ENCODE measurements around the gene MTOR.
A peak's percentile ranks its signal among the peaks of the same experiment; 100 is the strongest.
"Not testable (repeated sequence)": the region's sequence is repeated elsewhere in the genome, so short reads cannot be mapped to it uniquely, and the experiment has no call there.

The MTOR gene

DNA sequence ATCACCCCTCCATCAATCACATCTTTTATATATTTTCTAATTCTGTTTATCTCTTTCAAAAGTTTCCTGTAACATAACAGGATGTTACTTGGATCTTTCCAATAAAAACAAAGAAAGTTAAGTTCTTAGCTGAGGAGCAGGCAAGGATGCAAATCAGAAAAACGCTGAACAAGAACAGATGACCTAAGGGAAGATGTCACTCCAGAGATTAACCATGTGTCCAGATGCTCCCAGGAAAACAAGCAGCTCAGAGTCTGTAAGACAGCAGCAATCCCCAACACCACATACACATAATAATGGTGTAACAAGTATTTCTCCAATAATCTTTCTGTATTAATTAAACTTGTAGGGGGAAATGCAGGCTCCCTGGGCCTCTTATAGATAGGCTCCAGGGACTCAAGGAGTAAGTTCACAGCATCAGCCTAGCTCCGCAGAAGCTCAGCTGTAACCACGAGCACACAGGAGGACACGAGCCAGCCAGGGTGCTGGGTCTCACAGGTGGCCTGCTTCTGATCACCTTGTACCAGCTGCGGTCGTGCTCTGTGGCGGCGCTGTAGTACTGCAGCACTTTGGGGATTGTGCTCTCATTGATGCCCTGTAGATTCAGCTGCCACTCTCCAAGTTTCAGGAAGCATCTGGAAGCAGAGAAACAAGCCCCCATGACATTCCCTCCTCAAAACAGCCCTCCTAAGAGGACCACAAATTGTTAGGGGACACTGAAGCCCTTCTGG lies 129.6 kb downstream of the MTOR start:
- H3K4me3 ChIP-seq (ENCODE audit: low read depth, low read length), result no peak overlapping the region
- no peak for DNase-seq (ENCODE audit: low read depth)

GRCh38 chr1:11131816-11132215 lies 130.5 kb downstream of the MTOR start:
- DNase-seq (ENCODE audit: low read depth), result no peak
- no peak overlapping the region for H3K4me3 ChIP-seq (ENCODE audit: low read depth, low read length)

DNA sequence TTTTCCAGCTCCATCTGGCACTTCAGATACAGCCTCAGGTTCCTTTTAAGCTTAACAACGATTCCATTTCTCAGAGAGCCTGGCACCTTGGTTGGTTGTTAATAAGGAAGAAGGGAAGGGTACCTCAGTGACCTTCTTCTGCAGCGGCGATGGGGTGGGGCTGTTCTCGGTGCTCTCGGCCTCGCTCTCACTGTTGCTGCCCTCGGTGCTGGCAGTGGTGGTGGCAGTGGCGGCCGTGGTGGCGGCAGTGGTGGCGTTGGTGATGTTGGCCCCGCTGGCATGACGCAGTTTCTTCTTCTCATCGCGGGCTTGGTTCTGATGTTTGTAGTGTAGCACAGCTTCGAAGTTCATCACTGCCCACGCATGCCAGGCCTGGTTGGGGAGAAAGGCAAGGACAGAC lies 131.9 kb downstream of the MTOR start:
- H3K4me3 ChIP-seq (ENCODE audit: low read depth, low read length), result no peak overlapping the region

DNA sequence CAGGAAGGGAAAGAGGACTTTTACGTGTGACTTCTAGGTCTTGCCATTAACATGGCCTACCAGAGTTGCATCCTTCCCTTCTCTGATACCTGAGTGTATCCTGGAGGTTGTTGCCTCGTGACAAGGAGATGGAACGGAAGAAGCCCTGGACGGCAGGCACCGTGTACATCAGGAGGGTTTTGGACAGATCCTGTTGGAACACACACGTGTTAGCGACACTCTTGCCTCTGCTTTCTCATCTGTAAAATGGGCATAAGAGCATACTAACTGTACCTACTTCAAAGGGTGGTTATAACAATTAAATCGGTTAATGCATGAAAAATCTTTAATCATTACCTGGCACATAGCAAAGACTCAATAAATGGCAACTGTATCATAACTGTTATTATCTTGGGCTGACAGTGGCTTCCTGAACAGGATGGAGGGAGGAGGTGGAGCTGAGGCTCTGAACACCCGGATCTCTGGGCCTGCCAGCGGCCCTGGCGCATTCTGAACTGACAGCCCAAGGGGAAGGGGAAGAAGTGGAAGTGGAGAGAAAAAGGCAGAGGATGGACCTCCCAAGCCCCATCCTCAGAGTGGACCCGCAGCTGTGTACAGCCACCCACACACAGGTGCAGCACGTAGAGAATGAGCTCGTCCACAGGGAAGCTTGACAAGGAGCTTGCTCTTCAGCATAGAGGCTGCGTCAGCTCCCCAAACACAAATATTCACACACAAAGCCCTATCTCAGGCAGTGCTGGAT lies 132.5 kb downstream of the MTOR start:
- H3K4me3 ChIP-seq (ENCODE audit: low read depth, low read length), result no peak overlapping the region
- no peak for DNase-seq (ENCODE audit: low read depth)

More for the DNA sequence above, 131.9 kb downstream of the MTOR start:
- no peak for DNase-seq (ENCODE audit: low read depth)

GRCh38 chr1:11126569-11126968 lies 135.8 kb downstream of the MTOR start:
- no peak for DNase-seq (ENCODE audit: low read depth)

DNA sequence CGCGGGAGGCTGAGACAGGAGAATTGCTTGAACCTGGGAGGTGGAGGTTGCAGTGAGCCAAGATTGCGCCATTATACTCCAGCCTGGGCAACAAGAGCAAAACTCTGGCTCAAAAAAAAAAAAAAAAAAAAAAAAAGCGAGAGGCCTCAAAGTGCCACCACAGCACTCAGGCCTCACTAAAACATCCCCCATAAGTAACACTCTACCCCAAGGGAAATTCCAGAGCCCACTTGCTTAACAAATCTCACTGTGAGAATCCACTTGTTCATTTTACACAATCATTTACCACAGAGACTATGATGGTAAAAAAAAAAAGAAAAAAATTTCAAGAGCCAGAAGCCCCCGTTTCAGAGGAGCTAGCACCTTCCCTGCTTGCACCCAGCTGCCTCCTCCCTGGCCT lies 136.4 kb downstream of the MTOR start:
- no peak for DNase-seq (ENCODE audit: low read depth)
- H3K4me3 ChIP-seq (ENCODE audit: low read depth, low read length), result no peak overlapping the region

More at GRCh38 chr1:11126569-11126968, 135.8 kb downstream of the MTOR start:
- no peak overlapping the region for H3K4me3 ChIP-seq (ENCODE audit: low read depth, low read length)

GRCh38 chr1:11124965-11125364 lies 137.4 kb downstream of the MTOR start:
- no peak overlapping the region for H3K4me3 ChIP-seq (ENCODE audit: low read depth, low read length)
- DNase-seq (ENCODE audit: low read depth), result no peak

GRCh38 chr1:11116318-11116717 lies 146.0 kb downstream of the MTOR start:
- H3K4me3 ChIP-seq (ENCODE audit: low read depth, low read length), result no peak overlapping the region
- no peak for DNase-seq (ENCODE audit: low read depth)

DNA sequence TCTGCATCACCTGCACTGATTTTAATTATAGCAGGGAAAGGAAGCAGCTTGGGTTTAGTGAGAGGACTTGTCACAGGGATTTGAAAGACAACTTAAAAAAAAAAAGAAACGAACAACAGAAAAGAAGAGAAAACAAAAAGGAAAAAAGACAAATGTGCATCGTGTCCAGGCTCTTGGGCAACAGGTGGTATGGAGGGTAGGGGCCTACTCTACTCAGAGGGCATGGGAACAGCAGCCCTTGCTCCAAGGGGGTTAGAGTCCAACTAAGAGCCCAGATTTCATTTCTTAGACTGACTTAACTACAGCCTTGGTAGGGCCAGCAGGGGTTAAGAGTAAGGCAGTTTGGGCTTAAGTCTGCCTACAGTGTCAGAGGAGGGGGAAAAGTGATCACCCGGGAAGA lies 147.4 kb downstream of the MTOR start:
- no peak for DNase-seq (ENCODE audit: low read depth)
- no peak overlapping the region for H3K4me3 ChIP-seq (ENCODE audit: low read depth, low read length)

DNA sequence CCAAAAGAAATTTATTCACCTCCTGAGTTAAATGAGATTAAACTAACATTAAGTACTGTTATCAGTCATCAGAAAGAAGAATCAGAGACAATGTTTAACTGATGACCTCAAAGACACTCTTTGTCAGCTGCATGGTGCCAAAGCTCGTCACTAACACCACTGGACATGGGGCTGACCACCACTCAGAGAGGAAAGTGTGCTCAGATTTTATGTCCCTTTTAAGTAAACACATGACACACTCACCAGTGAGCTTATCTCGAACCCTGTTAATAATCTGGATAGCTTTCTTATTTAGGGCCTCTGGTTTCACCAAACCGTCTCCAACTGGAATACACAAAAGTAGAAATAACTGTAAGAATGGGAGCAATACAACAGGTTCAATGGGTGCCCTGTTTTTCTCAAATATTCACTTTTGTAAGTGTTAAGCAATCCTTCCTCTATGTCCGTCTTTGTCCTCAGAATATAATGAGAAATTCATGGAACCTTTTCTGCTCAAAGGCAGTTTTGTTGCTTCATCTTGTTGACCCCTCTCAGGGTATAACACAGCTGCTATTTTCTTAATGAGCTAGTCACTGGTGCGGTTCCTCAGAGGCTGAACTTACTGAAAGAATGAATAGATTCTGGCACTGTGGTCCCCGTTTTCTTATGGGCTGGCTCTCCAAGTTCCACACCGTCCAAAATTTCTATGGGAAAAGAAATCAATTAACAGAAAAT lies 153.1 kb downstream of the MTOR start:
- H3K4me3 ChIP-seq (ENCODE audit: low read depth, low read length), result no peak overlapping the region
- DNase-seq (ENCODE audit: low read depth), result no peak

- no peak overlapping the region for H3K4me3 ChIP-seq (ENCODE audit: low read depth, low read length)
- DNase-seq (ENCODE audit: low read depth), result no peak
These were observed 154.8 kb downstream of the MTOR start for GRCh38 chr1:11107599-11107998.

- no peak for DNase-seq (ENCODE audit: low read depth)
- no peak overlapping the region for H3K4me3 ChIP-seq (ENCODE audit: low read depth, low read length)
These were observed 156.8 kb downstream of the MTOR start for GRCh38 chr1:11105586-11105985.

DNA sequence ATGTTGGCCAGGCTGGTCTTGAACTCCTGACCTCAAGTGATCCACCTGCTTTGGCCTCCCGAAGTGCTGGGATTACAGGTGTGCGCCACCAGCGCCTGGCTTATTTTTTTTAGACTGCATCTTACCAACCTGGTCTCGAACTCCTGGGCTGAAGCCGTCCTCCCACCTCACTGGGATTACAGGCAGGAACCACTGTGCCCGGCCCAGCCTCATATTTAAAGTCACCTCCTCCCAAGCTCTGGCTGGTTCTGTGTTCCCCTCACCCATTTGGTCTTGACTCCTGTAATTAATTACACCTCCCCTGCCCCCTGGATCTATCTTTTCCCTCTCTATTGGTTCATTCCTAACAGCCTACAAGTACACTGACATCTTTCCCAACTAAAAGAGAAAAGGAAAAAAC lies 161.0 kb downstream of the MTOR start:
- no peak for DNase-seq (ENCODE audit: low read depth)
- H3K4me3 ChIP-seq (ENCODE audit: low read depth, low read length), result no peak overlapping the region

- H3K4me3 ChIP-seq (ENCODE audit: low read depth, low read length); DNase-seq (ENCODE audit: low read depth): not testable (repeated sequence)
These were observed 161.5 kb downstream of the MTOR start for GRCh38 chr1:11100806-11101205.

DNA sequence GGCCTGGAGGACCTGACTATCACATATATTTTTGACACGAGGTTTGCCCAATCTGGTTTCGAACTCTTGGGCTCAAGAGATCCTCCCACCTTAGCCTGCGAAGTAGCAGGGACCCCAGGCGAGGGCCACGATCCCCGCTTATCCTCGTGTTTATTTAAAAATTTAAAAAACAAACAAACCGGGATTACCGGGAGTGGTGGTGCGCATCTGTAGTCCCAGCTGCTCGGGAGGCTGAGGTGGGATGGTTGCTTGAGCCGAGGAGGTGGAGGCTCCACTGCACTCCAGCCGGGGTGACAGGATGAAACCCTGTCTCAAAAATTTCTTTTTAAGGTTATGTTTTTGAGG lies 162.2 kb downstream of the MTOR start:
- peak overlapping the region; percentile 96 for H3K4me3 ChIP-seq (ENCODE audit: low read depth, low read length)
- no peak for DNase-seq (ENCODE audit: low read depth)

DNA sequence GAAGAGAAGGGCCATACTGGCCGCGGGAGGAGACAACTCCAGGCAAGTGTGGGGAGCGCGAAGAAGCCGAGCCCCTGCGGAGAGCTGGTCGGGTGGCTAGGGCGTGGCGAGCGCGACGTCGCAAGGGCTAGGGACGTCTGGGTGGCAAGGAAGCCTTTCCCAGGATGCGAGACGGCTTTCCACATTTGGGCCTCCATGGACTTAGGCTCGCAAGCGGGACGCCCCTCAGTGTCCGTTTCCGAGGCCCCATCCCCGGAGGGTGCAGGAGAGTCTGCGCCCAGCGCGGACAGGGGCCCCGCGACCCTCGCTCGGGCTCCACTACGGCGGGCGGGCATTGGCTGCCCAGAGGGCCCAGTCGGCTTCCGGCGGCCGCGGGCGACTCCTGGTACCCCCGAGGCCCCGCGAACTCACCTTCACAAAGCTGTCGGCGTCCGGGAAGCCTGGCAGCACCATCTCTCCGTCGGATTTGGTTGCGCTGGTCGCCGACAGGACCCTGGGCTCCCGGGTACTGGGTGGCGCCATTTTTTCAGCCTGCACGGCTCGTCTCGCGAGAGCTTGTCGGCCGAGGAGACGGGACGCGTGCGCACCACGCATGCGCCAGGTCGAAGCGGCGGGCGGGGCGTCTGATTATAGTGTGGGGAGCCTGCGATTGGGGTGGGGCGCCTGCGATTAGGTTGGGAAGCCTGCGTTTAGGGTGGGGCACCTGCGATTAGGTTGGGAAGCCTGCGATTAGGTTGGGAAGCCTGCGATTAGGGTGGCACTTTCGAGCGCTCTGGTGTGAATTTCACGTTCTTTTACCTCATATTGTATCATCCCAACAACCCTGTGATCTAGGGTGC lies 162.8 kb downstream of the MTOR start, which contains the start of gene EXOSC10:
Gene EXOSC10, minus strand, starts transcription at position 560 of the 839 bp plus-strand sequence. Its CDS starts 38 bp downstream, at position 522.
- H3K4me3 ChIP-seq (ENCODE audit: low read depth, low read length), result peak within 1 kb of the TSS; percentile 96
- peak; percentile 46 for DNase-seq (ENCODE audit: low read depth)

- H3K4me3 ChIP-seq (ENCODE audit: low read depth, low read length), result peak overlapping the region; percentile 96
- DNase-seq (ENCODE audit: low read depth), result no peak
These were observed 163.4 kb downstream of the MTOR start for GRCh38 chr1:11098931-11099309.

DNA sequence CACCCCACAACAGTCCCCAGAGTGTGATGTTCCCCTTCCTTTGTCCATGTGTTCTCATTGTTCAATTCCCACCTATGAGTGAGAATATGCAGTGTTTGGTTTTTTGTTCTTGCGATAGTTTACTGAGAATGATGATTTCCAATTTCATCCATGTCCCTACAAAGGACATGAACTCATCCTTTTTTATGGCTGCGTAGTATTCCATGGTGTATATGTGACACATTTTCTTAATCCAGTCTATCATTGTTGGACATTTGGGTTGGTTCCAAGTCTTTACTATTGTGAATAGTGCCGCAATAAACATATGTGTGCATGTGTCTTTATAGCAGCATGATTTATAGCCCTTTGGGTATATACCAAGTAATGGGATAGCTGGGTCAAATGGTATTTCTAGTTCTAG lies 178.6 kb downstream of the MTOR start:
- not testable (repeated sequence) for DNase-seq (ENCODE audit: low read depth); H3K4me3 ChIP-seq (ENCODE audit: low read depth, low read length)

DNA sequence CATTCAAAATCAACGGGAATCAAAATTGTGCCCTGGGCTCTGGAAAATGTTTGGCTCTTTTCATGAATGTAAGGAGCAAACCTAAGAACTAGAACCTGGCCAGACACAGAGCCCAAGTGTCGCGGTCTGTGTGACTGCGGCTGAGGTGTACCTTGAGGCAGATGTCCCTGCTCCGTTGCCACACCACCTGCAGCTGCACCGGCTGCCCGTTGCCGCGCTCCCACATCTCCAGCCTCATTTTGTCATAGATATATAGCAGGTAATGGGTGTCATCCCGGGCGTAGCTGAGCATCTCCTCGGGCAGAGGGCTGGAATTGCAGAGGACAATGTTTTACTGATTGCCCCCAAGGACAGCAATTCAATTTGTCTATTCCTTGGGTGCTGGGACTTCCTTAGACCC lies 181.4 kb downstream of the MTOR start:
- DNase-seq (ENCODE audit: low read depth), result no peak
- no peak overlapping the region for H3K4me3 ChIP-seq (ENCODE audit: low read depth, low read length)

GRCh38 chr1:11078631-11079030 lies 183.7 kb downstream of the MTOR start:
- peak; percentile 38 for DNase-seq (ENCODE audit: low read depth)
- H3K4me3 ChIP-seq (ENCODE audit: low read depth, low read length), result no peak overlapping the region
